CD4-positive, CD25-positive, alpha-beta regulatory T cell (primary cell): Measurements from ENCODE around the gene RNF14. TPM values are rescaled to one million over a fixed set of nuclear protein-coding genes. Genes with fewer than 3 reads are reported as not detected.
A peak's percentile ranks its signal among the peaks of the same experiment; 100 is the strongest.

Source experiments
- ATAC-seq, 2 donors: fragments of 150-1000 bp; cut with Tn5 transposase; one replicate each; pipeline ENCODE4 v1.10.0; 2021; ENCODE audit warnings: low read depth in 2 of 2, moderate number of reproducible peaks in 2 of 2, moderate library complexity in 1 of 2
- DNase-seq, 3 donors: peaks; one replicate each; pipeline versions ENCODE4 v3.0.0 to v3.0.0-alpha.2; 2012 to 2022; ENCODE audit warnings: mixed read lengths in 1 of 3
- H3K27ac ChIP-seq: one replicate; pipeline ENCODE4 v1.7.0; 2013; ENCODE audit warnings: mild to moderate bottlenecking, low read length; ENCODE audit not compliant: insufficient read depth, poor library complexity, severe bottlenecking
- H3K27me3 ChIP-seq: one replicate; pipeline ENCODE4 v1.7.0; 2013; ENCODE audit warnings: low read length; ENCODE audit not compliant: control insufficient read depth, insufficient read depth
- H3K36me3 ChIP-seq: one replicate; pipeline ENCODE4 v1.7.0; 2013; ENCODE audit warnings: mild to moderate bottlenecking, low read length, moderate library complexity; ENCODE audit not compliant: control insufficient read depth, insufficient read depth
- H3K4me1 ChIP-seq: 2 replicates; pipeline ENCODE4 v1.7.0; 2013; ENCODE audit warnings: mild to moderate bottlenecking, low read length; ENCODE audit not compliant: insufficient read depth, control insufficient read depth, poor library complexity, severe bottlenecking
- H3K4me3 ChIP-seq: one replicate; pipeline ENCODE4 v1.7.0; 2013; ENCODE audit warnings: low read depth, mild to moderate bottlenecking, low read length, moderate library complexity
- H3K9me3 ChIP-seq, 2 experiments: 1 replicate in 1 of 2; 2 replicates in 1 of 2; pipeline ENCODE4 v1.7.0; 2013; ENCODE audit warnings: low read length in 2 of 2, mild to moderate bottlenecking in 1 of 2, moderate library complexity in 1 of 2; ENCODE audit not compliant: control insufficient read depth in 2 of 2
- H3K27ac Mint-ChIP-seq, 3 donors: one replicate each; pipeline ENCODE4 v1.8.0; 2020 to 2022; ENCODE audit warnings: mild to moderate bottlenecking in 3 of 3, mixed read lengths in 3 of 3, moderate library complexity in 2 of 3
- H3K27me3 Mint-ChIP-seq: one replicate; pipeline ENCODE4 v1.8.0; 2022; ENCODE audit warnings: mild to moderate bottlenecking, mixed read lengths
- H3K36me3 Mint-ChIP-seq: one replicate; pipeline ENCODE4 v1.8.0; 2020; ENCODE audit warnings: mixed read lengths
- H3K4me1 Mint-ChIP-seq, 4 donors: one replicate each; pipeline ENCODE4 v1.8.0; 2020 to 2022; ENCODE audit warnings: mixed read lengths in 4 of 4, mild to moderate bottlenecking in 1 of 4
- H3K4me3 Mint-ChIP-seq, 4 donors: one replicate each; pipeline ENCODE4 v1.8.0; 2020 to 2022; ENCODE audit warnings: mild to moderate bottlenecking in 4 of 4, mixed read lengths in 4 of 4, moderate library complexity in 3 of 4
- H3K9me3 Mint-ChIP-seq, 7 donors: one replicate each; pipeline ENCODE4 v1.8.0; 2020 to 2022; ENCODE audit warnings: mixed read lengths in 7 of 7, mild to moderate bottlenecking in 3 of 7, moderate library complexity in 2 of 7
- polyA plus RNA-seq, 4 donors: library from polyadenylated mRNA; unstranded; fragments of 300-500 nt; fragmentation: Illumina TruSeq; gene quantifications; one replicate each; pipeline ENCODE4 v1.2.3, GENCODE V29; 2021
- total RNA-seq: library from RNA; stranded (reverse); gene quantifications from one replicate; pipeline ENCODE4 v1.2.3, GENCODE V29; 2022

RNF14 gene
- total and polyA plus RNA-seq, 5 donors from 2014 or later, result 24.4 to 56.8 (median 46.3) TPM

DNA sequence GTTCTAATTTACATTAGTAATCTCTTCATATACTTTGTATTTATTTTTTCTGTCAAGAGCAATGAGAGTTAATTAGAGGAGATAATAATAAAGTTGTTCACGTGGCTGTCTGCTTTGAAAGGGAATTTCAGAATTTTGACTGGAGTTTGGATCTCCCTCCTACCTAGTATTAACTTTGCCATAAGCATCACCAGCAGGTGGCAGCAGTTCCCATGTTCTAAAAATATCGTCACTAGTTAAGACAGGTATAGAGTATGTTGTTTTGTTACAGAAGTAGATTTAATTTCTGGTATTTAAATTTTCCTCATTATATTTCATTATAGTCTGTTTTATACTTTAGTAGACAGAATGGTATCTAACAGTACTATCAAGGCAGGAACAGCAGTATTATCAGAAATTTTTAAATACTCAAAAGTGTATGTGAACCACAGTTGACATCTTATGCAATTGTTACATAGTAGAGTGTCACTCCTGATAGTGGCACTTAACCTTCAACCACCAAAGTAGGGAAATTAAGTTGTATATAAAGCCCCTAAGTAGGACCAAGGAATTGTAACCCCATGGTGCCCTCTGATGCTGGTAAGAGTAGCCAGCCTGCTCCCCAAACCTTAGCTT is 23.6 kb downstream of the RNF14 start:
- Histone ChIP-seq H3K27me3 (no peaks in the 10 kb centered on the region), H3K4me1 (no peaks in the 10 kb centered on the region), H3K36me3 (peaks cover 37% of the 10 kb centered on the region), H3K9me3 (no peaks in the 10 kb centered on the region), H3K27ac (no peak overlapping the region), H3K4me3 (no peak overlapping the region)
- no peaks in the 10 kb centered on the region for H3K9me3 Mint-ChIP-seq
- no peak overlapping the region for H3K4me3 Mint-ChIP-seq
- H3K4me1 Mint-ChIP-seq, result peaks cover 6 to 20% (median 10%) of the 10 kb centered on the region in 4 donors
- H3K27ac Mint-ChIP-seq, result peak overlapping the region in 2 of 3 donors; percentile 32 to 48
- H3K27me3 Mint-ChIP-seq, result no peaks in the 10 kb centered on the region
- ATAC-seq, result peak; percentile 67 to 83
- peak; percentile 67 to 80 (median 75) for DNase-seq
- peaks cover 43% of the 10 kb centered on the region for H3K36me3 Mint-ChIP-seq

DNA sequence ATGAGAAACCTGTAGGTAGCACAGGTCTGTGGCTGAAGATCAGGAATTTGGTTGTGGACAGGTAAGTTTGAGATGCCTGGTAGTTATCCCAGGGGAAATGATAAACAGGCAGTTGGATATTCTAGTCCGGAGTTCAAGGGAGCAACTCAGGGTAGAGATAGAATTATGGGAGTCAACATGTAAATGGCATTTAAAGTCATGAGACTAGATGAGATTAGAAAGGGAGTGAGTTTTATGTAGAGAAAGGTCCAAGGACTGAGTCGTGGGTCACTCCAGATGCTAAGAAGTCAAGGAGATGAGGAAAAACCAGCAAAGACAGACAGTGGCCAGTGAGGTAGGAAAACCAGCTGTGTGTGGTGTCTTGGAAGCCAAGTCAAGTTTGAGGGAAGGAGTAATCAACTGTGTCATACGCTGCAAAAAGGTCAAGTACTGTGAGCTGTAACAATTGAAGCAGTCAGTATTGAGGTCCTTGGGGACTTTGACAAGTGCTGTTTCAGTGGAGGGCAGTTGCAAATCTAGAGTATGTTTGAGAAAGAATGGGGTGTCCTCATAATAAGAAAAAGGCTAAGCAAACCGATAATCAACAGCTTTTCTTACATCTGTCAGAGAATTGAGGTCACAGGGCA is 25.7 kb downstream of the RNF14 start:
- H3K27ac ChIP-seq, result no peak overlapping the region
- no peak for DNase-seq
- H3K36me3 Mint-ChIP-seq, result peaks cover 35% of the 10 kb centered on the region
- no peak overlapping the region for H3K4me3 ChIP-seq
- peak overlapping the region in 2 of 3 donors; percentile 41 to 47 for H3K27ac Mint-ChIP-seq
- no peaks in the 10 kb centered on the region for H3K4me1 ChIP-seq
- H3K27me3 ChIP-seq, result no peaks in the 10 kb centered on the region
- H3K4me3 Mint-ChIP-seq, result no peak overlapping the region
- peaks cover 8 to 18% (median 10%) of the 10 kb centered on the region in 4 donors for H3K4me1 Mint-ChIP-seq
- H3K36me3 ChIP-seq, result peaks cover 24% of the 10 kb centered on the region
- no peaks in the 10 kb centered on the region for H3K9me3 ChIP-seq
- H3K9me3 Mint-ChIP-seq, result no peaks in the 10 kb centered on the region
- H3K27me3 Mint-ChIP-seq, result no peaks in the 10 kb centered on the region
- ATAC-seq, result no peak

DNA sequence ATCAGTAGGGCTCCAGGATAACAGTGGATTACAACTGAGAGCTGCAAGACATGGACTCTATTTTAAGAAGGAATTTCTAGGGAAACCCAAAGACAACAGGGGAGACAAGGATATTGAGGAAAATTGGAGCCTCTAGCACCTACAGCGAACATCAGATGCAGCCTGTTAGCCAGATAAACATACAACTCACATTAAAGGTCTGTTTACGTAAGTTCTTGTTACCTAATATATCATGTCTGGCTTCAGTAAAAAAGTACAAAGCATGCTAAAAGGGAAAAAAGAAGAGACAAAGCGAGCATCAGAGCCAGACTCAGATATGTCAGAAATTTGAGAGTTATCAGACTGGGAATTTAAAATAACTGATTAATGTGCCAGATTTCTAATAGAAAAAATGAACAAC is 26.8 kb downstream of the RNF14 start:
- no peaks in the 10 kb centered on the region for H3K4me1 ChIP-seq
- DNase-seq (no peak), ATAC-seq (no peak)
- no peak overlapping the region for H3K4me3 Mint-ChIP-seq
- no peaks in the 10 kb centered on the region for H3K27me3 Mint-ChIP-seq
- H3K4me1 Mint-ChIP-seq, result peaks cover 9 to 18% (median 11%) of the 10 kb centered on the region in 4 donors
- no peak overlapping the region for H3K27ac ChIP-seq
- no peaks in the 10 kb centered on the region for H3K9me3 Mint-ChIP-seq
- no peak overlapping the region for H3K4me3 ChIP-seq
- no peaks in the 10 kb centered on the region for H3K27me3 ChIP-seq
- H3K9me3 ChIP-seq, result no peaks in the 10 kb centered on the region
- H3K36me3 Mint-ChIP-seq, result peaks cover 40% of the 10 kb centered on the region
- peaks cover 20% of the 10 kb centered on the region for H3K36me3 ChIP-seq
- H3K27ac Mint-ChIP-seq, result no peak overlapping the region

DNA sequence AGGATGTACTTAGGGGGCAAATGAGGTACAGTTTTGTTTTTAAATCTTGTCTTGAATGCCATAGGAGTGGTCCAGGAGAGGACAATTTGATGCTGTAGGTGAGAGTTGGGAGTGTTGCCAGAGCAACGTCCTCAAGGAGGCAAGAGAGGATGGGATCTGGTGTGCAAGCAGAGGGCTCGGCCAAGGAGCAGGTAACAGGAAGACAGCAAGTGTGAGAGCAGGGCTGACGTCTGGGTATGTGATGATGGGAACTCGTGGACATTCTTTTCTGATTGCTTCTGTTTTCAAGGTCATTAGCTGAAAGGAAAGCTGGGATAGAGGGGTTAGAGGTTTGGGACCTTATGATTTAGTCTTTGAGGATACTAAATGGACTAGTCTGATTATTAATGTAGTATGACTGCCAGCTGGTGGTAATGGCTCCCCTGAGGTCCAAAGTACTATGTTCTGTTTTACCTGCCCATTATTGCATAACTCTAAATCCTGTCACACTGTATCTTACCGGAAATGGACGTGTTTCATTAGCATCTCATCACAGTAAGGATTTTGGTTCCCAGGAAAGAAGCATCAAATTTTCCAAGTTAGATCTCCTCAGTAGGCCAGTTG is 28.6 kb downstream of the RNF14 start:
- no peaks in the 10 kb centered on the region for H3K9me3 Mint-ChIP-seq
- no peaks in the 10 kb centered on the region for H3K27me3 Mint-ChIP-seq
- Histone ChIP-seq H3K27me3 (no peaks in the 10 kb centered on the region), H3K27ac (no peak overlapping the region), H3K4me3 (no peak overlapping the region), H3K4me1 (no peaks in the 10 kb centered on the region), H3K36me3 (peaks cover 22% of the 10 kb centered on the region), H3K9me3 (no peaks in the 10 kb centered on the region)
- peaks cover 8 to 14% (median 9%) of the 10 kb centered on the region in 4 donors for H3K4me1 Mint-ChIP-seq
- peaks cover 42% of the 10 kb centered on the region for H3K36me3 Mint-ChIP-seq
- H3K27ac Mint-ChIP-seq, result peak overlapping the region in 1 of 3 donors; percentile 72
- DNase-seq, result no peak
- no peak overlapping the region for H3K4me3 Mint-ChIP-seq
- ATAC-seq, result no peak

DNA sequence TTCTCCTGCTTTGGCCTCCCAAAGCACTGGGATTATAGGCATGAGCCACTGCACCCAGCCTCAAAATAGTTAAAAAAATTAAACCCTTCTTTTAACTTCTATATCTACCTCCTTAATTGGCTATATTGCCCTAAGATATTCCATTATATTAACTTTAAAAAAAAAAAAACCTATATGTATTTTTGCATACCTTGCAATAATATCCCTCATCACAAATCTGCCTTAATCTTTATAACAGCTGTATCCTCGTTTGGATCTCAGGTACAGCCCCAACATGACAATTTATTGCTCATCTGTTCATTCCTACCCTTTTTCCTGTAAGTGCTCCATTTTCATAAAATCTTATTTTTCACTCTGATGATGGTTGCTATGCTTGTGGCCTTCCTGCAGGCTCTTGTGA is 31.3 kb downstream of the RNF14 start:
- H3K9me3 ChIP-seq, result no peaks in the 10 kb centered on the region
- Mint-ChIP-seq H3K27ac (peak overlapping the region in 1 of 3 donors; percentile 84), H3K27me3 (no peaks in the 10 kb centered on the region), H3K9me3 (no peaks in the 10 kb centered on the region), H3K36me3 (peaks cover 39% of the 10 kb centered on the region), H3K4me3 (no peak overlapping the region), H3K4me1 (peaks cover 5 to 17% (median 11%) of the 10 kb centered on the region in 4 donors)
- H3K27ac ChIP-seq, result no peak overlapping the region
- DNase-seq, result no peak
- no peak for ATAC-seq
- H3K4me3 ChIP-seq, result no peak overlapping the region
- peaks cover 27% of the 10 kb centered on the region for H3K36me3 ChIP-seq
- no peaks in the 10 kb centered on the region for H3K4me1 ChIP-seq
- H3K27me3 ChIP-seq, result no peaks in the 10 kb centered on the region

DNA sequence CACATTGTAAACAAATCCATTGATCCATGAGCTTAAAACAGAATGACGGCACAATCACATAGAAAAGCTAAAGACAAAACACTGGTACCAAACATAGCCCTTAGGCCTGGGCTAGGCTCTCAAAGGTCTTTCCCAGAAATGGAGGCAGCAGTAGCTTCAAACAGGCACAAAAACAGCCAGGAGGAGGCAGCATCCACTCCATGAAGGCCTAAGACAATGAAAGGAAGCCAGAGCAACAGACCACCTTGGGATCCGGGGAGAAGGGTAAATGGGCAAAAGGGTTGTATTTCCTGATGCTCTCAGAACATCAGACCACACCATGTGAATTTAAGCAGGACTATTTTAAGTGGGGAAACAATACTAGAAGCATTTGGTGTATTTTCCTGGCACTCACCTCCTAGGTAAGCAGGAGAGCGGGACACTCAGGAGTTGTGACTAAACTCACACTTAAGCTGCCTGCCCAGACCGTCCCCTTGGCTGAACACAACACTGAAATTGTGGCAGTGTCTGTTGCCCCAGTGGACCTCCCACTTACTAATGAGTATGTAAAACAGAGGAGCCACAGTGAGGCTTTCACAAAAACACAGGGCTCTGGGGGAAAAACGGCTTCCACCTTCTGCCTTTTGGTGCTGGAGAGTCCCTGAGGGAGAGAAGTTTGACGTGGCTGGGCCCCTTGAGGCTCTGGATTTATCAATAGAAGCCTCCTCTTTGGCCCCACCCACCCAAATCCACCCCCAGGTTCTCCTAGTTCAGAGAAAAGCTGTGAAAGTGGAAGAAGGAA is 32.0 kb downstream of the RNF14 start:
- Histone ChIP-seq H3K4me3 (no peak overlapping the region), H3K9me3 (no peaks in the 10 kb centered on the region), H3K27me3 (no peaks in the 10 kb centered on the region), H3K27ac (no peak overlapping the region), H3K36me3 (peaks cover 30% of the 10 kb centered on the region), H3K4me1 (no peaks in the 10 kb centered on the region)
- H3K4me1 Mint-ChIP-seq, result peaks cover 5 to 17% (median 16%) of the 10 kb centered on the region in 4 donors
- H3K4me3 Mint-ChIP-seq, result no peak overlapping the region
- H3K27me3 Mint-ChIP-seq, result no peaks in the 10 kb centered on the region
- DNase-seq (peak in 1 of 3 donors; percentile 41), ATAC-seq (no peak)
- peak overlapping the region in 2 of 3 donors; percentile 65 to 84 for H3K27ac Mint-ChIP-seq
- H3K9me3 Mint-ChIP-seq, result no peaks in the 10 kb centered on the region
- H3K36me3 Mint-ChIP-seq, result peaks cover 40% of the 10 kb centered on the region

DNA sequence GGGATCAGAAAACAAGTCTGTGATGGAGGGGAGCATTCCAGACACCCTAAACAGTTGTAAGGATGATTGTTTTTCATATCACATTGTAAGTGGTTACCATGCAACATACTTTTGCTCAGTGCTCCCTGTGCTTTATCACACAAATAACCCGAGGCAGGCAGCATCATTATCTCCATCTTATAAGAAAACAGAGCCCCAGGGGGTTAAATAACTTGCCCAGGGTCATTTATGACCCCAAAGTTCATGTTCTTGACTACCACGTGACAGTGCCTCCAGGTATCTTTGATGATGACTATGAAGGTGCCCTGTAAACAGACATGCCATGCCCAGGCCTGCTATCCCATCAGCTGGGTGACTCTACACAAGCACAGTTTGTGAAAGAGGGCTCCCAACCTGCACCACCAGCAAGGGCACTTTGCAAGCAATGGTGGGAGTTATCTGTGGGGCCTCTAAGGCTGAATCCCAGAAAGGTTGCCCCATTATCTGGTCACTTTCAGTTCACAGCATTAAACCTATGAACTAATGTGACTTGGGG is 34.4 kb downstream of the RNF14 start:
- DNase-seq (no peak), ATAC-seq (no peak)
- H3K4me3 Mint-ChIP-seq, result no peak overlapping the region
- Histone ChIP-seq H3K9me3 (no peaks in the 10 kb centered on the region), H3K36me3 (peaks cover 30% of the 10 kb centered on the region), H3K27me3 (no peaks in the 10 kb centered on the region), H3K4me1 (peaks cover 17% of the 10 kb centered on the region), H3K27ac (no peak overlapping the region), H3K4me3 (no peak overlapping the region)
- H3K9me3 Mint-ChIP-seq, result no peaks in the 10 kb centered on the region
- peak overlapping the region in 1 of 3 donors; percentile 43 for H3K27ac Mint-ChIP-seq
- no peaks in the 10 kb centered on the region for H3K27me3 Mint-ChIP-seq
- peaks cover 11 to 39% (median 24%) of the 10 kb centered on the region in 4 donors for H3K4me1 Mint-ChIP-seq
- peaks cover 31% of the 10 kb centered on the region for H3K36me3 Mint-ChIP-seq
